Measurements from ENCODE around the gene ACACB. TPM values are rescaled to one million over a fixed set of nuclear protein-coding genes. Genes with fewer than 3 reads are reported as not detected.
A peak's percentile ranks its signal among the peaks of the same experiment; 100 is the strongest.

ACACB gene
- total RNA-seq, 2 donors from 2014 or later, result 37.5 to 51.3 TPM

DNA sequence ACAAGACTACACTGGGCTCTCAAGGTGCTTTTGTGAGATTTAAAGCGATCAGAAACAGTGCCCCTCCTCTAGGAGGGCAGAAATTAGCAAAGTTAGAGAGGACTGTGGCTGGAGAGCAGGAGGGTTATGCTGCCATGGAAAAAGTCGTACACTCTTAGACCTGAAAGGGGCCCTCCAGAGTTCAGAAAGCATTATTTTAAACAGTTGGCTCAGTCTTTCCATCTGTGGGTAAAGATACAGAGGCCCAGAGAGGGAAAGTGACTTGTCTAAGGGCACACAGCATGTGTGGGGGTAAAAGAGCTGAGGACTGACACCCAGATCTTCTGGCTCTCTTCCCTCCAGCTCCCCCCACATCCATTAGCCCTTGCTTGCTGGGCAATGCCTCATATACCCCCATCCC, 145.6 kb downstream of the ACACB start:
- Histone ChIP-seq H3K27me3 (replicated peaks; ENCODE audit: insufficient read depth) (no peaks in the 10 kb centered on the region), H3K4me1 (ENCODE audit: control insufficient read depth in 1 of 2, low read depth in 2 of 2) (no peaks in the 10 kb centered on the region), H3K9me3 (peaks cover 4% of the 10 kb centered on the region), H3K36me3 (peaks cover 29% of the 10 kb centered on the region), H3K27ac (no peak overlapping the region), H3K4me3 (no peak overlapping the region)
- TF ChIP-seq, protein P1, sequence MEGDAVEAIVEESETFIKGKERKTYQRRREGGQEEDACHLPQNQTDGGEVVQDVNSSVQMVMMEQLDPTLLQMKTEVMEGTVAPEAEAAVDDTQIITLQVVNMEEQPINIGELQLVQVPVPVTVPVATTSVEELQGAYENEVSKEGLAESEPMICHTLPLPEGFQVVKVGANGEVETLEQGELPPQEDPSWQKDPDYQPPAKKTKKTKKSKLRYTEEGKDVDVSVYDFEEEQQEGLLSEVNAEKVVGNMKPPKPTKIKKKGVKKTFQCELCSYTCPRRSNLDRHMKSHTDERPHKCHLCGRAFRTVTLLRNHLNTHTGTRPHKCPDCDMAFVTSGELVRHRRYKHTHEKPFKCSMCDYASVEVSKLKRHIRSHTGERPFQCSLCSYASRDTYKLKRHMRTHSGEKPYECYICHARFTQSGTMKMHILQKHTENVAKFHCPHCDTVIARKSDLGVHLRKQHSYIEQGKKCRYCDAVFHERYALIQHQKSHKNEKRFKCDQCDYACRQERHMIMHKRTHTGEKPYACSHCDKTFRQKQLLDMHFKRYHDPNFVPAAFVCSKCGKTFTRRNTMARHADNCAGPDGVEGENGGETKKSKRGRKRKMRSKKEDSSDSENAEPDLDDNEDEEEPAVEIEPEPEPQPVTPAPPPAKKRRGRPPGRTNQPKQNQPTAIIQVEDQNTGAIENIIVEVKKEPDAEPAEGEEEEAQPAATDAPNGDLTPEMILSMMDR (IDR thresholded peaks at IDR 0.05), result no peak
- ATAC-seq (ENCODE audit: insufficient number of reproducible peaks, low FRiP score, low read depth) (no peak), DNase-seq (ENCODE audit: low spot score) (no peak)

DNA sequence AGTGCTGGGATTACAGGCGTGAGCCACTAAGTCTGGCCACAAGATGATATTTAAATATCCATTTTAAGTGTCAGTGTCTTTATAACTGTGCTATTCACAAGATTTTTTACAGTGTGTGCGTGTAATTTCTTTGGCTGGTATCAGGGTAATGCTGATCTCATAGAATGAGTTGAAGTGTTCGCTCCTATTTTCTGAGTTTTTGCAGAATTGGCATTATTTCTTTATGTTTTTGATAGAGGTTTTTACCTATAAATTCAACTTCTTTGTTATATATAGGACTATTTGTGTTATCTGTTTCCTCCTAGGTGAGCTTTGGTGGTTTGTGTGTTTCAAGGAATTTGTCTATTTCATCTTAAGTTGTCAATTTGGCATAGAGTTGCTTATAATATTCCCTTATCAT, 147.1 kb downstream of the ACACB start:
- no peak for ATAC-seq (ENCODE audit: insufficient number of reproducible peaks, low FRiP score, low read depth)
- Histone ChIP-seq H3K36me3 (peaks cover 29% of the 10 kb centered on the region), H3K27ac (no peak overlapping the region), H3K27me3 (replicated peaks; ENCODE audit: insufficient read depth) (no peaks in the 10 kb centered on the region), H3K4me3 (no peak overlapping the region), H3K4me1 (ENCODE audit: control insufficient read depth in 1 of 2, low read depth in 2 of 2) (no peaks in the 10 kb centered on the region), H3K9me3 (peaks cover 4% of the 10 kb centered on the region)
- DNase-seq (ENCODE audit: low spot score), result no peak
- TF ChIP-seq, protein P1 (IDR thresholded peaks at IDR 0.05), result no peak

DNA sequence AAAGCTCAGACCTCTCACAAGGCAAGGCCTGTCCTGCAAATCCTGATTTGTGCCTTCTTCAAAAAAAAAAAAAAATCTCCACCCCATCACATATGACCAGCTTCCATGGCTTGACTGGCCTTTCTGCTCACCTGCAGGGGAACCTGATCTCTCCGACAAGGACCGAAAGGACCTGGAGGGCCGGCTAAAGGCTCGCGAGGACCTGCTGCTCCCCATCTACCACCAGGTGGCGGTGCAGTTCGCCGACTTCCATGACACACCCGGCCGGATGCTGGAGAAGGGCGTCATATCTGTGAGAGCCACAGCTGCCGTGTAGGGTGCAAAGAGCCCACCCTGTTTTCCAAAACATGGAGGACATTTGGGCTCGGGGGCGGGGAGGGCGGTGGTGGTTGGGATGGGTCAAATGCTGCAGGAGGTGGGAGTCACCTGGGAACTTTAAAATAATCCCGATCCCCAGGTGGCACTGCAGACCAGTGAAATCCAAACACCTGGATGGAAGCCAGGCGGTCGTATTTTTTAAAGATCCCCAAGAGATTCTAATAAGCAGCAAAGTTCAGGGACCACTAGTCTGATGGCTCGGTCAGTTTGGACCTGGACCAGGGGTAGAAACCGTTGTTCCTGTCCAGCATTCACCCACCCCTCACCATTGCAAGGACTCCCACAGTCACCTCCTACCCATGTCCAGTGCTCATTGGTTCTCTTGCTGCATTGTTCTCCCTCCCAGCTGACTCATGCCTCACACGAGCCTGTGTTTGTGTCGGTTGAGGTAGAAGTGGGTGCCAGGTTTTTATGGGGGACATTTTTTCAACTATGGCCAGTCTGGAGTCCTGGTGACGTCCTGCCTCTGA, 147.9 kb downstream of the ACACB start:
- Histone ChIP-seq H3K9me3 (peaks cover 4% of the 10 kb centered on the region), H3K4me3 (no peak overlapping the region), H3K27me3 (replicated peaks; ENCODE audit: insufficient read depth) (no peaks in the 10 kb centered on the region), H3K4me1 (ENCODE audit: control insufficient read depth in 1 of 2, low read depth in 2 of 2) (no peaks in the 10 kb centered on the region), H3K36me3 (peaks cover 25% of the 10 kb centered on the region), H3K27ac (no peak overlapping the region)
- DNase-seq (ENCODE audit: low spot score) (no peak), ATAC-seq (ENCODE audit: insufficient number of reproducible peaks, low FRiP score, low read depth) (no peak)
- TF ChIP-seq, protein P1 (IDR thresholded peaks at IDR 0.05), result peak; percentile 49

DNA sequence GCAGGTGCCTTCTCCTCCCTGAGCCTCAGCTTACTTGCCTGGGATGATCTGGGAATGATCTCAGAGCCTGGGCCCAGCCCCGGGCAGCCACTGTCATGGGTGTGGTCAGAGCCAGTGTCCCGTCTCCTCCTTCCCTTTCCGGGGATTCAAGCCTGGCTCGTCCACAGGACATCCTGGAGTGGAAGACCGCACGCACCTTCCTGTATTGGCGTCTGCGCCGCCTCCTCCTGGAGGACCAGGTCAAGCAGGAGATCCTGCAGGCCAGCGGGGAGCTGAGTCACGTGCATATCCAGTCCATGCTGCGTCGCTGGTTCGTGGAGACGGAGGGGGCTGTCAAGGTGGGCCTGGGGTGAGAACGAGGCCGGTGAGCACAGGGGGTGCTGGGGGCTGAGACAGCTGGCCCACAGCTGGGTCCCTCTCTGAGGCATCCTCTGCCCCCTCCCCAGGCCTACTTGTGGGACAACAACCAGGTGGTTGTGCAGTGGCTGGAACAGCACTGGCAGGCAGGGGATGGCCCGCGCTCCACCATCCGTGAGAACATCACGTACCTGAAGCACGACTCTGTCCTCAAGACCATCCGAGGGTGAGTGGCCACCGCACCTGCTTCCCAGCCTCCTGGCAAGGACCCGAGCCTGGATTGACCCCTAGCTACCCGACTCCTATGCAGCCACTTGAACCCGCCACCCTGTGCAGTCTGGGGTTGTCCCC, 148.7 kb downstream of the ACACB start:
- Histone ChIP-seq H3K4me3 (no peak overlapping the region), H3K36me3 (peaks cover 25% of the 10 kb centered on the region), H3K4me1 (ENCODE audit: control insufficient read depth in 1 of 2, low read depth in 2 of 2) (no peaks in the 10 kb centered on the region), H3K27ac (no peak overlapping the region), H3K27me3 (replicated peaks; ENCODE audit: insufficient read depth) (no peaks in the 10 kb centered on the region), H3K9me3 (peaks cover 4% of the 10 kb centered on the region)
- TF ChIP-seq, protein P1 (IDR thresholded peaks at IDR 0.05), result no peak
- no peak for DNase-seq (ENCODE audit: low spot score)
- no peak for ATAC-seq (ENCODE audit: insufficient number of reproducible peaks, low FRiP score, low read depth)

DNA sequence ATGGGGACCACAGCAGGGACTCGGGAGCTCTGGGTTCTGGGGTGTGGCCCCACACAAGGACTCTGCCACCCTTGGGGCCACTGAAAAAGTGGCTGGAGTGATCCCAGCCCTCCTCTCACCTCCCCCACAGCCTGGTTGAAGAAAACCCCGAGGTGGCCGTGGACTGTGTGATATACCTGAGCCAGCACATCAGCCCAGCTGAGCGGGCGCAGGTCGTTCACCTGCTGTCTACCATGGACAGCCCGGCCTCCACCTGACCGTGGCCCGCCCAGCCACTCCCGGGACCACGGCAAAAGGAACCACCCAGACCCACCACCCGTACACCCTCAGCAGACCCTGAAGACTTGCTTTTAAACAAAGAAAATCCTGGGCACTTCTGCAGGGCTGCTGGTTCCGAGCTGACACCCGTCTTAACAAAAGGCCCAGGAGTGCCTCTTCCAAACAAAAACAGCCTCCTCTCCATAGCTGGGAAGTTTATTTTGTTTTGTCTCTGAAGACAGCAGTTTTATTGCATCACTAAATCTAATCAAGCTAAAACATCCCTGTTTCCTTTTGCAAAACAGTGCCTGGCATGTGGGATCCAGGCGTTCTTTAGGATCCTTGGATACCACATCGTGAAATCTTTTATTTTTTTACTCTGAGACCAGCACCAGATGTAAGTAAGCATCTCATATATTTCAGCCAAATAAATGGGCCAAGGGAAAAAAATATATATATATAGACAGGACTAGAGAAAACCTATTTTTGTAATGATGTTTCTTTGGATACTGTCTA, 149.9 kb downstream of the ACACB start:
- Histone ChIP-seq H3K27me3 (replicated peaks; ENCODE audit: insufficient read depth) (no peaks in the 10 kb centered on the region), H3K9me3 (peaks cover 4% of the 10 kb centered on the region), H3K36me3 (peaks cover 25% of the 10 kb centered on the region), H3K27ac (no peak overlapping the region), H3K4me1 (ENCODE audit: control insufficient read depth in 1 of 2, low read depth in 2 of 2) (no peaks in the 10 kb centered on the region), H3K4me3 (no peak overlapping the region)
- DNase-seq (ENCODE audit: low spot score), result no peak
- TF ChIP-seq, protein P1 (IDR thresholded peaks at IDR 0.05), result no peak
- no peak for ATAC-seq (ENCODE audit: insufficient number of reproducible peaks, low FRiP score, low read depth)
